K562 (cell line): ENCODE measurements around the gene HOXB6. TPM values are rescaled to one million over a fixed set of nuclear protein-coding genes. Genes with fewer than 3 reads are reported as not detected.

ENCODE experiments used
- polyA plus RNA-seq, 8 experiments: library from polyadenylated mRNA; depleted of rRNA in 4 of 8; stranded (reverse) in 5 of 8; unstranded in 3 of 8; fragments of >200 nt; fragmentation: Nextera tagmentation in 2 of 8; fragmentation: Illumina TruSeq in 1 of 8; extraction: Ambion mirVana in 2 of 8; extraction: Trizol in 1 of 8; gene quantifications; 2 replicates each; pipeline versions ENCODE4 v1.2.1 to v1.2.3, GENCODE V29; 2011 to 2014; ENCODE audit warnings: inconsistent platforms in 1 of 8, missing spikeins in 1 of 8
- total RNA-seq, 7 experiments: library from RNA; depleted of rRNA in 6 of 7; stranded (reverse); fragments of >200 nt in 6 of 7; fragmentation: Illumina TruSeq in 2 of 7; extraction: Trizol in 2 of 7; gene quantifications; 2 replicates each; pipeline versions ENCODE4 v1.2.1 to v1.2.3, GENCODE V29; 2011 to 2021; ENCODE audit warnings: low replicate concordance in 1 of 7
- TF ChIP-seq, protein P1 (sequence below): fragments of 200-600 bp; sonication (generic); IDR thresholded peaks from one replicate; pipeline ENCODE4 v1.6.1; 2012; ENCODE audit warnings: mild to moderate bottlenecking, low read depth, low read length, inconsistent platforms
- TF ChIP-seq, protein P2 (sequence below): fragments of 250-450 bp; sonication (Bioruptor Pico); IDR thresholded peaks from 2 replicates; pipeline ENCODE4 v1.8.0; 2022; ENCODE audit warnings: moderate library complexity, mild to moderate bottlenecking, inconsistent platforms

Gene HOXB6
- total and polyA plus RNA-seq, 9 of the 15 experiments (the other 6 are each of a cell fraction or from before 2014, with no cell fraction given): 1.2 to 14.8 (median 4.9) TPM

DNA sequence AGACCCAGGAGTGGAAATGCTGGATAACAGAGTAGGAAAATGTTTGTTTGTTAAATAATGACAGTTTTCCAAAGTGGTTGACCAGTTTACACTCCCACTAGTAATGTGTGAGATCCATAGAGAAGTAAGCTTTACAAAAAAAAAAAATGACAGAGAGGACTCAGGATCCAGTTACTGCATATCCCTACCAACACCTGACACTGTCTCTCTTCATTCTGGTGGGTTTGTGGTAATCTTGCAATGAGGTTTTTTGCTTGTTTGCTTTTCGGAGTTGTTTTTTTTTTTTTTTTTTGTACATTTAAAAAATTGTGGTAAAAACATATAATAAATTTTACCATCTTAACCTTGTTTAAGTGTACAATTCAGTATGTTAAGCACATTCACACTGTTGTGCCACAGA is 45.0 kb upstream of the HOXB6 start (continued):
- TF ChIP-seq, protein P1, sequence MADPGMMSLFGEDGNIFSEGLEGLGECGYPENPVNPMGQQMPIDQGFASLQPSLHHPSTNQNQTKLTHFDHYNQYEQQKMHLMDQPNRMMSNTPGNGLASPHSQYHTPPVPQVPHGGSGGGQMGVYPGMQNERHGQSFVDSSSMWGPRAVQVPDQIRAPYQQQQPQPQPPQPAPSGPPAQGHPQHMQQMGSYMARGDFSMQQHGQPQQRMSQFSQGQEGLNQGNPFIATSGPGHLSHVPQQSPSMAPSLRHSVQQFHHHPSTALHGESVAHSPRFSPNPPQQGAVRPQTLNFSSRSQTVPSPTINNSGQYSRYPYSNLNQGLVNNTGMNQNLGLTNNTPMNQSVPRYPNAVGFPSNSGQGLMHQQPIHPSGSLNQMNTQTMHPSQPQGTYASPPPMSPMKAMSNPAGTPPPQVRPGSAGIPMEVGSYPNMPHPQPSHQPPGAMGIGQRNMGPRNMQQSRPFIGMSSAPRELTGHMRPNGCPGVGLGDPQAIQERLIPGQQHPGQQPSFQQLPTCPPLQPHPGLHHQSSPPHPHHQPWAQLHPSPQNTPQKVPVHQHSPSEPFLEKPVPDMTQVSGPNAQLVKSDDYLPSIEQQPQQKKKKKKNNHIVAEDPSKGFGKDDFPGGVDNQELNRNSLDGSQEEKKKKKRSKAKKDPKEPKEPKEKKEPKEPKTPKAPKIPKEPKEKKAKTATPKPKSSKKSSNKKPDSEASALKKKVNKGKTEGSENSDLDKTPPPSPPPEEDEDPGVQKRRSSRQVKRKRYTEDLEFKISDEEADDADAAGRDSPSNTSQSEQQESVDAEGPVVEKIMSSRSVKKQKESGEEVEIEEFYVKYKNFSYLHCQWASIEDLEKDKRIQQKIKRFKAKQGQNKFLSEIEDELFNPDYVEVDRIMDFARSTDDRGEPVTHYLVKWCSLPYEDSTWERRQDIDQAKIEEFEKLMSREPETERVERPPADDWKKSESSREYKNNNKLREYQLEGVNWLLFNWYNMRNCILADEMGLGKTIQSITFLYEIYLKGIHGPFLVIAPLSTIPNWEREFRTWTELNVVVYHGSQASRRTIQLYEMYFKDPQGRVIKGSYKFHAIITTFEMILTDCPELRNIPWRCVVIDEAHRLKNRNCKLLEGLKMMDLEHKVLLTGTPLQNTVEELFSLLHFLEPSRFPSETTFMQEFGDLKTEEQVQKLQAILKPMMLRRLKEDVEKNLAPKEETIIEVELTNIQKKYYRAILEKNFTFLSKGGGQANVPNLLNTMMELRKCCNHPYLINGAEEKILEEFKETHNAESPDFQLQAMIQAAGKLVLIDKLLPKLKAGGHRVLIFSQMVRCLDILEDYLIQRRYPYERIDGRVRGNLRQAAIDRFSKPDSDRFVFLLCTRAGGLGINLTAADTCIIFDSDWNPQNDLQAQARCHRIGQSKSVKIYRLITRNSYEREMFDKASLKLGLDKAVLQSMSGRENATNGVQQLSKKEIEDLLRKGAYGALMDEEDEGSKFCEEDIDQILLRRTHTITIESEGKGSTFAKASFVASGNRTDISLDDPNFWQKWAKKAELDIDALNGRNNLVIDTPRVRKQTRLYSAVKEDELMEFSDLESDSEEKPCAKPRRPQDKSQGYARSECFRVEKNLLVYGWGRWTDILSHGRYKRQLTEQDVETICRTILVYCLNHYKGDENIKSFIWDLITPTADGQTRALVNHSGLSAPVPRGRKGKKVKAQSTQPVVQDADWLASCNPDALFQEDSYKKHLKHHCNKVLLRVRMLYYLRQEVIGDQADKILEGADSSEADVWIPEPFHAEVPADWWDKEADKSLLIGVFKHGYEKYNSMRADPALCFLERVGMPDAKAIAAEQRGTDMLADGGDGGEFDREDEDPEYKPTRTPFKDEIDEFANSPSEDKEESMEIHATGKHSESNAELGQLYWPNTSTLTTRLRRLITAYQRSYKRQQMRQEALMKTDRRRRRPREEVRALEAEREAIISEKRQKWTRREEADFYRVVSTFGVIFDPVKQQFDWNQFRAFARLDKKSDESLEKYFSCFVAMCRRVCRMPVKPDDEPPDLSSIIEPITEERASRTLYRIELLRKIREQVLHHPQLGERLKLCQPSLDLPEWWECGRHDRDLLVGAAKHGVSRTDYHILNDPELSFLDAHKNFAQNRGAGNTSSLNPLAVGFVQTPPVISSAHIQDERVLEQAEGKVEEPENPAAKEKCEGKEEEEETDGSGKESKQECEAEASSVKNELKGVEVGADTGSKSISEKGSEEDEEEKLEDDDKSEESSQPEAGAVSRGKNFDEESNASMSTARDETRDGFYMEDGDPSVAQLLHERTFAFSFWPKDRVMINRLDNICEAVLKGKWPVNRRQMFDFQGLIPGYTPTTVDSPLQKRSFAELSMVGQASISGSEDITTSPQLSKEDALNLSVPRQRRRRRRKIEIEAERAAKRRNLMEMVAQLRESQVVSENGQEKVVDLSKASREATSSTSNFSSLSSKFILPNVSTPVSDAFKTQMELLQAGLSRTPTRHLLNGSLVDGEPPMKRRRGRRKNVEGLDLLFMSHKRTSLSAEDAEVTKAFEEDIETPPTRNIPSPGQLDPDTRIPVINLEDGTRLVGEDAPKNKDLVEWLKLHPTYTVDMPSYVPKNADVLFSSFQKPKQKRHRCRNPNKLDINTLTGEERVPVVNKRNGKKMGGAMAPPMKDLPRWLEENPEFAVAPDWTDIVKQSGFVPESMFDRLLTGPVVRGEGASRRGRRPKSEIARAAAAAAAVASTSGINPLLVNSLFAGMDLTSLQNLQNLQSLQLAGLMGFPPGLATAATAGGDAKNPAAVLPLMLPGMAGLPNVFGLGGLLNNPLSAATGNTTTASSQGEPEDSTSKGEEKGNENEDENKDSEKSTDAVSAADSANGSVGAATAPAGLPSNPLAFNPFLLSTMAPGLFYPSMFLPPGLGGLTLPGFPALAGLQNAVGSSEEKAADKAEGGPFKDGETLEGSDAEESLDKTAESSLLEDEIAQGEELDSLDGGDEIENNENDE: no peak
- TF ChIP-seq, protein P2, sequence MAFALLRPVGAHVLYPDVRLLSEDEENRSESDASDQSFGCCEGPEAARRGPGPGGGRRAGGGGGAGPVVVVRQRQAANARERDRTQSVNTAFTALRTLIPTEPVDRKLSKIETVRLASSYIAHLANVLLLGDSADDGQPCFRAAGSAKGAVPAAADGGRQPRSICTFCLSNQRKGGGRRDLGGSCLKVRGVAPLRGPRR (CRISPR knock-in tag): no peak
